HG02884 (cell line): ENCODE results near the gene KANSL2.
"Not testable (repeated sequence)": the region's sequence is repeated elsewhere in the genome, so short reads cannot be mapped to it uniquely, and the experiment has no call there.

Source experiments
- ATAC-seq: cut with Tn5 transposase; IDR thresholded peaks from one replicate; pipeline ENCODE4 v1.9.1; 2021; ENCODE audit warnings: mild to moderate bottlenecking, moderate library complexity; ENCODE audit not compliant: unreplicated experiment

Gene KANSL2, protein sequence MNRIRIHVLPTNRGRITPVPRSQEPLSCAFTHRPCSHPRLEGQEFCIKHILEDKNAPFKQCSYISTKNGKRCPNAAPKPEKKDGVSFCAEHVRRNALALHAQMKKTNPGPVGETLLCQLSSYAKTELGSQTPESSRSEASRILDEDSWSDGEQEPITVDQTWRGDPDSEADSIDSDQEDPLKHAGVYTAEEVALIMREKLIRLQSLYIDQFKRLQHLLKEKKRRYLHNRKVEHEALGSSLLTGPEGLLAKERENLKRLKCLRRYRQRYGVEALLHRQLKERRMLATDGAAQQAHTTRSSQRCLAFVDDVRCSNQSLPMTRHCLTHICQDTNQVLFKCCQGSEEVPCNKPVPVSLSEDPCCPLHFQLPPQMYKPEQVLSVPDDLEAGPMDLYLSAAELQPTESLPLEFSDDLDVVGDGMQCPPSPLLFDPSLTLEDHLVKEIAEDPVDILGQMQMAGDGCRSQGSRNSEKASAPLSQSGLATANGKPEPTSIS

DNA sequence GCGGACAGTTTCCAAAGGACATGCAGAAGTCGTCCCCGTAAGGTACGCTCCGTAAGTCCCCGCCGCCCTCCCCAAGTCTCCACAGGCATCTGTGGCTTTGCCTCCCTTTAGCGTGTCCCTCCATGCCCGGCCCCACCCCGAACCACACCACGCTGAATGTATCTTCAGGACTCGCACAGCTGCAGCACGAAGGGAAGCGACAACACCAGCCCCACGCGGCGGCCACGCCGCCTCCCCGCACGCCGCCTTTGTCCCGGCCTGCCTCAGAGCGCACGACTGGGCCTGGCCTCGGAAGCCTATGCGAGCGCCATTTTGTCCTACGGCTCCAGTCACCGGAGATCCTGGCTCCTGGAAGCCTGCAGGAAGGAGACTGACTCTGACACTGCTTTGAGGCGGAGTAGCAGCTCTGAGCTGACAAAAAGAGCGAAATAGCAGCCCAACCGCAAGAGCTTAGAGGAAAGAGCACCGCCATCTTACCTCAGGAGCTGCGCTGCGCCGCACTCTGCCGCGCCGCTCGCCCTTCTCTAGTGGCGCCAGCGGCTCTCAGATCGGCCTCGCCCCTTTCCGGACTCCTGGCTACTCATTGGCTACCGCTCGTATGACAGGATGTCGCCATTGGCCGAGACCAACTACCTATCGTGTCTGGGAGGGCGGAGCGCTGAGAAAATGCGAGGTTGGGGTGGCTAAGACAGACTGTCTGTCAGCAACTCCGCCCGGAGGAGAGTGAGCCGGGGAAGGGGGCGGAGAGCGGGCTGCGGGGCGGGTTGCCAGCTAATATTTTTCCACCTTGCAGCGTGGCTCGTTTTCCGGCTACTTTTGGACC lies at the start of gene KANSL2:
Gene KANSL2, minus strand, starts transcription at position 529 of the 823 bp plus-strand sequence. CDS start 606 bp downstream, outside the sequence.
- ATAC-seq, result peak; percentile 99

DNA sequence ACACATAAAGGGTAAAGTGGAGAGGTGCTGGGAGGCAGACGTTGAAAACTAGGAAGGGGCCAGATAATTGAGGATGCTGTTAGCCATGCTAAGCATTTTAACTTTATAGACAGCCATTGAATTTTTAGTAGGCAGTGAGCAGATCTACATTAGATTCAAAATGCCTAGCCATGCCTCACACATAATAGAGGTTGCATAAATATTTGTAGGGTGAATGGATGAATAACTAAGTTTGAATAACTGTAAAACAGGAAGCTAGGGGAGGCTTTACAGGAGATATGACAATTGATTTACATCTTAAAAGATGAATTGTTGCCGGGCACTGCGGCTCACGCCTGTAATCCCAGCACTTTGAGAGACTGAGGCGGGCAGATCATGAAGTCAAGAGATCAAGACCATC lies 46.8 kb upstream of the KANSL2 start:
- ATAC-seq, result no peak

DNA sequence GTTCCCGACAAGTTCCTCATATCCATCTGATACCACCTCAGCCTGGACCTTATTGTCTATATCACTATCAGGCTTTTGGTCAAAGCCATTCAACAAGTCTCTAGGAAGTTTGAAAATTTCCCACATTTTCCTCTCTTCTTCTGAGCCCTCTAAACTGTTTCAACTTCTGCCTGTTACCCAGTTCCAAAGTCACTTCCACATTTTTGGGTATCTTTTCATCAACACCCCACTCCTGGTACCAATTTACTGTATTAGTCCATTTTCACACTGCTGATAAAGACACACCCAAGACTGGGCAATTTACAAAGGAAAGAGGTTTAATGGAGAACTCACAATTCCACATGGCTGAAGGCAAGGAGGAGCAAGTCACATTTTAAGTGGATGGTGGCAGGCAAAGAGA lies 38.7 kb upstream of the KANSL2 start:
- ATAC-seq, result not testable (repeated sequence)

DNA sequence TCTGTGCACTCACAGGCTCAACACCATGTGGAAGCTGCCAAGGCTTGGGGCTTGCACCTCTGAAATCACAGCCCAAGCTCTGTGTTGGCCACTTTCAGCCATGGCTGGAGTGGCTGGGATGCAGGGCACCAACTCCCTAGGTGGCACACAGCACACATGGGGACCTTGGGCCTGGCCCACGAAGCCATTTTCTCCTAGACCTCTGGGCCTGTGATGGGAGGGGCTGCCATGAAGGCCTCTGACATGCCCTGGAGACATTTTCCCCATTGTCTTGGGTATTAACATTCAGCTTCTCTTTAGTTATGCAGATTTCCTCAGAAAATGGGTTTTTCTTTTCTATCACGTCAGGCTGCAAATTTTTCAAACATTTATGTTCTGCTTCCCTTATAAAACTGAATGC lies 38.1 kb upstream of the KANSL2 start:
- ATAC-seq, result not testable (repeated sequence)

DNA sequence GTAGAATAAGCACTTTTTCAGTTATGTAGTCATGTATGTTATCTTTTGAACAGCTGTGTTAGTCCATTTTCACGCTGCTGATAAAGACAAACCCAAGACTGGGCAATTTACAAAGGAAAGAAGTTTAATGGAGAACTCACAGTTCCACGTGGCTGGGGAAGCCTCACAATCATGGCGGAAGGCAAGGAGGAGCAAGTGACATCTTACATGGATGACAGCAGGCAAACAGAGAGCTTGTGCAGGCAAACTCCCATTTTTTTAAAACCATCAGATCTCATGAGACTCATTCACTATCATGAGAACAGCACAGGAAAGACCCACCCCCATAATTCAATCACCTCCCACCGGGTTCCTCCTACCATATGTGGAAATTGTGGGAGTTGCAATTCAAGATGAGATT lies 37.0 kb upstream of the KANSL2 start:
- ATAC-seq, result not testable (repeated sequence)

DNA sequence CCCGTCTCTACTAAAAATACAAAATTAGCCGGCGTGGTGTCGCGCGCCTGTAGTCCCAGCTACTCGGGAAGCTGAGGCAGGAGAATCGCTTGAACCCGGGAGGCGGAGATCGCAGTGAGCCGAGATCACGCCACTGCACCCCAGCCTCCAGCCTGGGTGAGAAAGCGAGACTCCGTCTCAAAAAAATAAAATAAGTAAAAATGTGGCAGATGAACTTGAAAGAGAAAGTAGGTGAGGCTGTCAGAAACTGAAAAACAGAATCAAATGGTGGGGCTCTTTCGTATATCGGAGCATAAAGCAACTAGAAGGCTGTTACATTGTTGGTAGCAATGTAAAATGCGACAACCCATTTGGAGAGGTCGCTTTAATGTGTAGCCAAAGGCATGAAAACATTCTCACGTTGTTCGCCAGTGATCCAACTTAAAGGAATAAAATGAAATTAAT lies 35.2 kb upstream of the KANSL2 start:
- no peak for ATAC-seq

DNA sequence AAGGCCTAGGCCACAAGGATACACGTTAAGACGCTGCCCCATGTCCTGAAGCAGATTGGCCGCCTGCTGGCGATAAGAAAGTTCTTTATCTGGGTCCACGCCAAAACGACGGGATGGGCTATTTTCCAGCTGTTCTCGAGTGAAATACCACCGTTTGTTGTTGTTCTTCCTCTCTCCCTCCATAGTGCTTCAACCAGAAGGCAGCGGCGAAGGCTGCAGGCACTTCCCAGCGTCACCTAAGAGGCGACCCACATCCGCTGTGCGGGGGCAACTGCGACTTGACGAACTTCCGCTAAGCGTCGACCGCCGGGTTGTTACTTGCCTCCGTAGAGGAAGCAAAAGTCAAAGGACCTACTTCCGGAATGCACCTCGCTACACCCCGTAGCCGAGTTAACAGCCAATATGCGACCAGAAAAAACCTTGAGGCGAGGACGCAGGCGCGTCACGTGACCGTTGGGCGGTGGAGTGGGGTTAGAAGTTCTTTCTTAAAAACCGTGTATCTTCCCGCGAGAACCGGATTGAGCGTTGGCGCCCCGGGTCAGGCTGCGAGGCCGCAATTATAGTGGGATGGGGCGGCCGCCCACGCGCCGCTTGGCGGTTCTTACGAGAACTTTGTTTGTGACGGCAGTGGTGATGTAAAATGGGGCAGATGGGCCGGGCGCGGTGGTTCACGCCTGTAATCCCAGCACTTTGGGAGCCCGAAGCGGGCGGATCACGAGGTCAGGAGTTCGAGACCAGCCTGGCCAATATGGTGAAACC lies 34.6 kb upstream of the KANSL2 start, which contains the start of gene CCNT1:
Gene CCNT1, minus strand, starts transcription at position 215 of the 759 bp plus-strand sequence. Its CDS starts 32 bp downstream, at position 183.
- ATAC-seq, result peak; percentile 98

DNA sequence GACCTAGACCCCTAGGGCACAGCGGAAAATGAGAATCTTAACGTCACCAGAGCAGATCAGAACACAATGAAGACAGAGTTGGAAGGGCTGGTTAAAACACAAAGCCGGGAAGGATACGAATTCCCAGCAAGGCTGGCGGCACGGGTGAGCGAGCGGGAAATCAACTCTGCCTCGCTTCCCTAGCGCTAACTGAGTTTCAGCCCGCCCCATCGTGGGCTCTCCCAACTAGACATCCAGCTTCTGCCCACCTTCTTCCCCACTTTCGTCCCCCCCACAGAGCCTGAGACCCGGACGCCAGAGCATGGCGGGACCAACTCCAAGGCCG lies 34.1 kb upstream of the KANSL2 start:
- no peak for ATAC-seq

DNA sequence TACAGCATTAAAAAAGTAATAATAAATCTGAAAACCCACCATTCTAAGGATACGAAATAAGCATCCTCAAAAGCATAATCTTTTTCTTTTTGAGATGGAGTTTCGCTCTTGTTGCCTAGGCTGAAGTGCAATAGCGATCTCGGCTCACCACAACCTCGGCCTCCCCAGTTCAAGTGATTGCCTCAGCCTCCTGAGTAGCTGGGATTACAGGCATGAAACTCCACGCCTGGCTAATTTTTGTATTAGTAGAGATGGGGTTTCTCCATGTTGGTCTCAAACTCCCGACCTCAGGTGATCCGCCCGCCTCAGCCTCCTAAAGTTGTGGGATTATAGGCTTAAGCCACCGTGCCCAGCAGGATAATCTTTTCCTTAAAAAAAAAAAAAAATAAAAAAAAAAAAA lies 30.2 kb upstream of the KANSL2 start:
- no peak for ATAC-seq

DNA sequence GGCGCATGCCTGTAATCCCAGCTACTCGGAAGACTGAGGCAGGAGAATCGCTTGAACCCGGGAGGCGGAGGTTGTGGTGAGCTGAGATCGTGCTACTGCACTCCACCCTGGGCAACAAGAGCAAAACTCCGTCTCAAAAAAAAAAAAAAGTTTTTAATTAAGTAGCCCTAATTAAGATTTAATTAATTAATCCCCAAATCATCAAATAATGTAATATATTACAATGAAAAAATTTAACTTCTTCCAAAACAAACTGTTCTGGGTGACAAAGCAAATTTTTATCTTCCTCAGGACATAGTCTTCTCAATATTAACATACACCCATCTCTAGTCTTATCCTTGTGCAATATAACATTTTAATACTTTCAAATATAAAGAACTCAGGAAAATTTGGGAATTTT lies 16.8 kb upstream of the KANSL2 start:
- not testable (repeated sequence) for ATAC-seq

DNA sequence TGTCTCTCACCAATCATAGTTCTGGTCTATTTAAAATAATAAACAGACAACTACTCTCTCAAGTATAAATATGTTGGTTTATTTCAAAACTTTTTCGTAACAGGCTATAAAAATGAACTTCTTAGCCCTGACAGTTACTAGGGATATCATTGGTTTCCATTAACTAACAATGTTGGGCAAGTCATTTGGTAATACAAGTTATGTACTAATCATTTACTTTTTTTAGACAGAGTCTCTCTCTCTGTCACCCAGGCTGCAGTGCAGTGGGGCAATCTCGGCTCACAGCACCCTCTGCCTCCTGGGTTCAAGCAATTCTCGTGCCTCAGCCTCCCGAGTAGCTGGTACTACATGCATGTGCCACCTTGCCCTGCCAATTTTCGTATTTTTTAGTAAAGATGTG lies 14.6 kb upstream of the KANSL2 start:
- no peak for ATAC-seq

DNA sequence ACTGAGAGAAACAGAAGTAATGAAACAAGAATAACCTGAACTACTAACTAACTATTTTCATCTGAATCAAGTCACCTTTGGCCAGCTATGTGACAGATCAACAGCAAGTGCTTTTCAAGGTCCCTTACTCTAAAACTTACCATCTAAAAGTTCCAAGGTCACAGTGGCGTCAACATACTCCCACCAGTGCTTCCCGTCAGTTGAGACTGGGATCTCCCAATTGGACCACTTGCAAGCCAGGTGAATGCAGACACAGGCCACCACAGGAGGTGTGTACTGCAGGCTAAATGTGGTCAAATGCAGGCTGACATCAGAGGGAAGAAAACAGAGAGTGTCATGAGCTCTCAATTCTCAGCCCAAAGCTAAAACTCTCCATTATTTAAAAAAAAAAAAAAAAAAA lies 13.8 kb upstream of the KANSL2 start:
- no peak for ATAC-seq

DNA sequence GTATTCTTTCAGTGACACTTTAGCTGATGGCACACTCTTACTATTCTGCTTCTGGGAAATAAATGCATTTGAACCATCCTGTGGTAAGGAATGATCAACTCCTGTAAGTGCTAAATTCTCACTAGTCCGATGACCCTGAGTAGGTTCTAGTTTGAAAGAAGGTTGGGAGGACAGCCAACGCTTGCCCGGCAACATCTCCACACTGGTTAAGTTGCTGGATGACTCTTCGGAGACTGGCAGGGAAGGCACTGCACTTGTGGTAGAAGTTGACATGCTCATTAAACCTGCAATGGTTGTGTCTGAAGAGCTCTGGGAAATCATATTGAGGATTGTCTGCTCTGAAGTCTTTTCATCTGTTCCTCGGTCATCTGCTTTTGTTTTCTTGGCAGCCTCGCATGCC lies 12.0 kb upstream of the KANSL2 start:
- no peak for ATAC-seq

DNA sequence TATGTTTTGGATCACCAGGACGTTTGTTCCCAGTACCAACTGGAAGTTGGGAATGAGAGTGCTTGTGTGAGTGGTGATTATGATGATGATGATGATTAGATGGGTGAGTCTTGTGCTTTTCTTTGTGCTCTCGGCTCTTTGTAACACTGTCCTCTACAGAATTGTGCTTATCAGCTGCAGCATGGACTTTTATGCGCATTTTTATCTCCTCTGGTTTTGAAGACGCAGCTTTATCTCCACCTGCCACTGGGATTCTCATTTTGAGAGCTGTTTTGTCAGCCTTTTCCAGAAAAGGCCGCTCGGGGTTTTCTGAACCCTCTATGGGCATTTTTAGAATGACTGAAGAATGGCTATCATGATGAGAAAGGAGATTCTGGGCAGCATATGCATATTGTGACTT lies 11.5 kb upstream of the KANSL2 start:
- no peak for ATAC-seq

DNA sequence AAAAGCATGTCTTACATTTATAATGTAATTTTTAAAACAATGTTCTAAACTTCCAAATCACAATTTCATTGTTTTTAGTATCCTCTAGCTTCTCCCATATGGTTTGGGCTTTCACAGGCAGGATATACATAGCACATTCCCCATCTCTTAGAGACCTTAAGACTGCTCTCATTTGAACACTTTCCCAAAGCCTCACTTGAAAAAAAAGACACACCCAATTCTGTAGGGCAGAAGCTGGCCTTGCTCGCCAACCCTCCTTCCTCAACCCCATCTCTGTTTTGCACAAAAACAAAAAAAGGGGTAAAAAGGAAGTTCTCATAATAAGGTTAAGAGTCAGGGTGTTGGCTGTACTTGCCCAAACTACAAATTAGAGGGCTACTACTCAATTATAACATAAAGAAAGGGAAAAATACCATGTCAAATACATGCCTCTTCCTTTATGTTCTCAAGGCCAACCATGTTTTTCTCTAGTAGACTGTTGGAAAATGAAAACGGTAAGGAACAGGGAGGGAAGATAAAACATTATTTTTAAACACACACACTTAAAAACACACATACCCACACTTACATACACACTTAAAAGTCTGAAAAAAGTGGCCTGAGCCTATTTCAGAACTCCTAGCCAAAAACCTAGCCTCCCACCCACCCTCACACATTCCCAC lies 9.9 kb upstream of the KANSL2 start:
- no peak for ATAC-seq

DNA sequence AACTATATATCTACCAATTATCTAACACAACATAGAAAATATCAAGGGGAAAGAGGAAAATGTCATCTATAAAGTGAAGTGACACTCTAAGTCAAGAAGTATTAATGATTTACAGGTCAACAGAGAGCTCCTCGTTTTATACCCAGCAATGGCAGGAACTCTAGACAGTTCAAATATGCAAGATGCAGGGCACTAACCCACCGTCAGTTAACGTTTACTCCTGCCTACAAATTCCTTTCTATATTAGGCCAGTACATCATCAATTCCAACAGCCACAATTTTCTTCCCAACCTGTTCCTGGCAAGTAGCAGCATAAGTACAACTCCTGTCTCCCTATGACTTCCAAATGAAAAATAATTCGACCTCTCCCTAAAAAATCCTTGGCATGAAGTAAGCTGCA lies 9.0 kb upstream of the KANSL2 start:
- no peak for ATAC-seq

DNA sequence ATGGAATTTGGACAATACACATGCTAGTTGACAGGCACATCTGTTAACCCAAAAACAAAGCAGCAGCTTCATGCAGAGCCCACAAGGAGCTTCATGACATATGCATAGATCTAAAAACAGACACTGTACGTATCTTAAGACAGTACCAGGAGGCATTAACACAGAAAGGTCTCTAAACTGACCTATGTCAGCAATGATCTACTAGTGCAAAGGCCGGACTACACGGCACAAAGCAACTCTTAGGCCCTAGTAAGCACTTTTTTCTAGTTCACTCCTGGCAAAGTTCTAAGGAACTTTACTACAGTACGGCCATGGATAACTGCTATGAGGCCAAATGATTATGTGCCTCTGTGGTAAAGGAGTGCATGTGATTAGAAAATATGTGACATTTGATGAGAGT lies 8.4 kb upstream of the KANSL2 start:
- no peak for ATAC-seq

DNA sequence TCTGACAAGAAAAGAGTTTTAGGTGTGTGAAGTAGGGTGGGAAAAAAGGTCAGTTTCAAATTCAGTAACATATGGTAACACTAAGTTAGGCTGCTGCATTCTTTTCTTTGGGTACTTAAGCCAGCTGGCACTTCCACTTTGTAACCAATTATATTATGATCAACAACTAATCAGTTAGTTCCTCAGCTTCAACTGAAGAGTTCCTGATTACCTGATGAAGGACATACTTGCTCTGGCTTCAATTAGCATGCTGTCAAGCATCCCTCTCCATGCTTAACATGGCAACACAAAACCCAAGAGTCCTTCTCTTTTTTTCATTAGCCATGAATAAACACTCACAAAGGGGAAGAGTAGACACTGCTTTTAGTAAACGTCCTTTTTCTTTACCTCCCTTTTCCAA lies 6.8 kb upstream of the KANSL2 start:
- ATAC-seq, result no peak

DNA sequence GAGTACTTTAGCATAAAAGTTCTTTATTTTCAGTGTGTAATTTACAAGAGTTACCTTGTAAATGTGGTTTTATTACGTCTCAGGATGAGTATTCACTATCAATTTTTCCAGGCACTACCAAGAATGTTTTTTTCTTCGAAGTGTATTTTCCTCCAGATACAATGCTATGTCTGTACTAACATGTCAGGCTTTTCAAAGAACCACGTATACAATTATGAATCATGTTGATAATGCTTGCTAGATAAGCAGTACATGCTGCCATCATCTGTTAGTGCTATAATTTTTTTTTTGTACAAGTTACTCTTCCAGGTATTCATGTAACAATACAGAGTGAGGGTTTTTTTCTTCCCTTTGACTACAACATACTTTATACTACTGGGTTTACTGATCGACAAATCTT lies 5.6 kb upstream of the KANSL2 start:
- no peak for ATAC-seq

DNA sequence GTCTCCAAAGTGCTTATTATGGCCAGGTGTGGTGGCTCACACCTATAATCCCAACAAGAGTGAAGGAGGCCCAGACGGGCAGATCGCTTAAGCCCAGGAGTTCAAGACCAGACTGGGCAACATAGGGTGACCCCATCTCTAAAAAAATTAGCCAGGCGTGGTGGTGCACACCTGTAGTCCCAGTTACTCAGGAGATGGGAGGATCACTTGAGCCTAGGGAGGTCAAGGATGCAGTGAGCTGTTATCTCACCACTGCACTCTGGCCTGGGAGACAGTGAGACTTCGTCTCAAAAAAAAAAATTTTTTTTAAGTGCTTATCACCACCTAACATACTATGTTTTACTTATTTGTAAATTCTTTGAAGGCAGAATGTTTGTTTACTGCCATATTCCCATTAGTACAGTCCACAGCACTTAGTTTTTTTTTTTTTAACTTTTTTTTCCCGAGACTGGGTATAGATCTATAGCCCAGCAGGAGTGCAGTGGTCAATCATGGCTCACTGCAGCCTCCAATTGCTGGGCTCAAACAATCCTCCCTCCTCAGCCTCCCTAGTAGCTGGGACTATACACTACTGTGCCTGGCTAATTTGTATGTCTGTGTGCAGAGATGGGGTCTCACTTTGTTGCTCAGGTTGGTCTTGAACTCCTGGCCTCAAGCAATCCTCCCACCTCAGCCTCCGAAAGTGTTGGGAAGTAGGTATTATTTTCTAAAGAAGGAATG lies 4.7 kb upstream of the KANSL2 start:
- no peak for ATAC-seq
